Measurements from ENCODE around the gene IL15RA. TPM values are rescaled to one million over a fixed set of nuclear protein-coding genes. Genes with fewer than 3 reads are reported as not detected.

Gene IL15RA
- polyA plus RNA-seq, 2 of the 4 experiments (the other 2 are of a cell fraction): 0.46 to 0.83 TPM

GRCh38 chr10:6006991-6007390 is 29.6 kb upstream of the IL15RA start:
- Histone ChIP-seq H3K9me3 (peaks cover 15% of the 10 kb centered on the region), H3K27ac (no peak overlapping the region), H3K4me3 (no peak overlapping the region), H3K4me1 (no peaks in the 10 kb centered on the region), H3K4me2 (no peak overlapping the region)
- ATAC-seq: no peak
- no peak for DNase-seq (ENCODE audit: low read depth in 1 of 2, low spot score in 1 of 2)
- POLR2A ChIA-PET: no interaction called here
- 53% methylated on average over 1 of the region's 1 CpG for WGBS (ENCODE audit: missing lambda C conversion rate)
- FAIRE-seq: no peak
- TF ChIP-seq CHD4 (IDR thresholded peaks at IDR 0.05; ENCODE audit: borderline replicate concordance) (no peak), USF2 (IDR thresholded peaks at IDR 0.05) (peak; percentile 34; the same call in 1 of the 2 replicates)
- CTCF ChIA-PET: interaction anchor here (1.3 to 1.6 kb wide), 2 partner anchors 30 to 58 kb away, joined by 4 to 5 read pairs; partner anchors contain the start of gene IL15RA

- Histone ChIP-seq H3K27ac (no peak overlapping the region), H3K9me3 (peaks cover 15% of the 10 kb centered on the region), H3K4me2 (no peak overlapping the region), H3K4me3 (no peak overlapping the region), H3K4me1 (no peaks in the 10 kb centered on the region)
- ChIA-PET POLR2A (no interaction called here), CTCF (interaction anchor here (1.3 to 1.6 kb wide), 2 partner anchors 30 to 58 kb away, joined by 4 to 5 read pairs; partner anchors contain the start of gene IL15RA)
- TF ChIP-seq NFE2L2 (conservative IDR thresholded peaks at IDR 0.05; ENCODE audit: low read length) (no peak), KDM1A (IDR thresholded peaks at IDR 0.05; ENCODE audit: low read depth) (no peak), ZNF302 (CRISPR knock-in tag; IDR thresholded peaks at IDR 0.05) (no peak), TFCP2L1 (CRISPR knock-in tag; IDR thresholded peaks at IDR 0.05) (no peak), HOXA7 (CRISPR knock-in tag; IDR thresholded peaks at IDR 0.05) (no peak), RARB (CRISPR knock-in tag; IDR thresholded peaks at IDR 0.05) (no peak), POLR2A (IDR thresholded peaks at IDR 0.05; ENCODE audit: low read length) (no peak), E2F6 (IDR thresholded peaks at IDR 0.05; ENCODE audit: borderline replicate concordance, low read depth) (no peak)
- FAIRE-seq (no peak), DNase-seq (ENCODE audit: low read depth in 1 of 2, low spot score in 1 of 2) (no peak), ATAC-seq (no peak)
- WGBS (ENCODE audit: missing lambda C conversion rate): 36% methylated on average over 3 of the region's 3 CpGs
These were observed 29.2 kb upstream of the IL15RA start for GRCh38 chr10:6006546-6006945.

GRCh38 chr10:6005856-6006395 is 28.6 kb upstream of the IL15RA start:
- ATAC-seq (peak; percentile 55 to 66; a peak in 5 of 6 replicates), DNase-seq (ENCODE audit: low read depth in 1 of 2, low spot score in 1 of 2) (no peak), FAIRE-seq (no peak)
- no peaks in the 10 kb centered on the region for H3K4me1 ChIP-seq
- no peak overlapping the region for H3K27ac ChIP-seq
- H3K4me3 ChIP-seq: no peak overlapping the region
- WGBS (ENCODE audit: missing lambda C conversion rate): 19% methylated on average over 8 of the region's 8 CpGs
- POLR2A ChIA-PET: no interaction called here
- no peak for TF ChIP-seq JUN (IDR thresholded peaks at IDR 0.05)
- TF ChIP-seq RFX5 (IDR thresholded peaks at IDR 0.05): no peak
- no peak for TF ChIP-seq TP53 (CRISPR knock-in tag; IDR thresholded peaks at IDR 0.05)
- no peak for TF ChIP-seq RARB (CRISPR knock-in tag; IDR thresholded peaks at IDR 0.05)
- no peak for TF ChIP-seq CTCF (IDR thresholded peaks at IDR 0.05)
- no peak for TF ChIP-seq SMC3 (IDR thresholded peaks at IDR 0.05)
- TF ChIP-seq ZC3H11A (IDR thresholded peaks at IDR 0.05): no peak
- no peak for TF ChIP-seq NR3C1 (IDR thresholded peaks at IDR 0.05)
- no peak for TF ChIP-seq ATOH8 (CRISPR knock-in tag; IDR thresholded peaks at IDR 0.05; ENCODE audit: low read depth)
- no peak for TF ChIP-seq BCL3 (IDR thresholded peaks at IDR 0.05)
- TF ChIP-seq ELK1 (IDR thresholded peaks at IDR 0.05; ENCODE audit: low read depth, low read length): no peak
- no peak for TF ChIP-seq GATA3 (IDR thresholded peaks at IDR 0.05; ENCODE audit: borderline replicate concordance)
- no peak for TF ChIP-seq SREBF2 (IDR thresholded peaks at IDR 0.05)
- TF ChIP-seq E2F6 (IDR thresholded peaks at IDR 0.05; ENCODE audit: borderline replicate concordance, low read depth): no peak
- no peak for TF ChIP-seq EHF (CRISPR knock-in tag; IDR thresholded peaks at IDR 0.05)
- no peak for TF ChIP-seq KDM5A (IDR thresholded peaks at IDR 0.05)
- TF ChIP-seq MAZ (IDR thresholded peaks at IDR 0.05; ENCODE audit: borderline replicate concordance, low read depth, low read length): no peak
- CTCF ChIA-PET: interaction anchor here (1.3 kb wide), 1 partner anchor 29 kb away, joined by 4 read pairs; the partner anchor contains the start of gene IL15RA
- H3K9me3 ChIP-seq: peaks cover 15% of the 10 kb centered on the region
- 0 out of 3 replicates have a peak overlapping the region, but pooled peaks have one; percentile 1 for H3K4me2 ChIP-seq
